NCI-H460 (cell line): ENCODE measurements around the gene ETV7. TPM values are rescaled to one million over a fixed set of nuclear protein-coding genes. Genes with fewer than 3 reads are reported as not detected.
"Not testable (repeated sequence)": the region's sequence is repeated elsewhere in the genome, so short reads cannot be mapped to it uniquely, and the experiment has no call there.

ENCODE experiments used
- DNase-seq: peaks from one replicate; pipeline ENCODE4 v3.0.0-alpha.2; 2016; ENCODE audit warnings: low read depth; ENCODE audit errors: extremely low read depth
- polyA plus RNA-seq: library from polyadenylated mRNA; depleted of rRNA; stranded (reverse); fragments of >200 nt; gene quantifications from 2 replicates; pipeline ENCODE4 v1.2.3, GENCODE V29; 2014; cell fraction: nucleus; rRNA removed
- total RNA-seq: library from RNA; depleted of rRNA; stranded (reverse); fragments of >200 nt; shearing (Covaris generic); gene quantifications from 2 replicates; pipeline ENCODE4 v1.2.3, GENCODE V29; 2014; rRNA removed

Gene ETV7
- total RNA-seq = 0.52 and 0.63 TPM in 2 replicates
- 0.16 TPM in 1 of 2 replicates, not detected in the other for polyA plus RNA-seq

DNA sequence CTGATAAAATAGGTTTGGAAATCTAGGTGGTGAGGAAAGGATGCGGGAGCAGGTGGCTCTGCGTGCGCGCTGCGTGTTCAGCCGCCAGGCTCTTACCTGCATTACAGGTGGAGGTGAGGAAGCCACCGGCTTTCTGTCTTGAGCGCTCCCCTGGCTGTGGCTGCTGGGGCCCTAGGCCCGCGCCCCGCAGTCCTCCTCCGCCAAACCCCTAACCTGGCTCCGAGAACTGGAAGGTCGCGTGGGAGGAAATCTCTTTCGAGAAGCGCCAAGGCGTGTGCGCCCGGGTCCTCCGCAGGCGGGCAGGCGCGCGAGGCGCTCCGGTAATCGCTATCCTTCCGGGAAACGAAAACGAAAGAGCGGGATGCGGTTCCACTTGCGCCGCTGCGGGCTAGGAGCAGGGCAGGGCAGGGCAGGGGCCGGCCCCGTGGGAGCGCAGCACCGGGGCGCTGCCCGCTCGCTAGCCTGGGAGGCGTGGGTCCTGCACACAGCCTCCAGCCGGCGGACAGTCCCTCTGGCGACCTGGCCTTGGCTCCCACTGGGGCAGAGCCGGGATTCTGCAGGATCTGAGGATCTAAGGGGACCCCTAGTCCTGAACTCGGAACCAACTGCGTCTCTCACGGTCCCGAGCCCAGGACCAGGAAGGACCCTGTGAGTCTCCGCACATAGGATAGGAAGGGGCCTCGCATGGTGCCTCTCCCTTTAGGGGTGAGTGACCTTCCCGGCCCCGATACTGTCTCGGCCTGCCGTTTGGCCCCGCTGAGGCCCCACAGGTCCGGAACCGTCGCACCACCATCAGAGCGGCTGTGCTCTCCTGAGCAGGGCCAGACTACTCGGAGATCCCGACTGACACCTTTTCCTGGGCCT, at the start of gene ETV7:
Gene ETV7, minus strand, starts transcription at position 230 of the 864 bp plus-strand sequence. Its CDS starts 128 bp downstream, at position 102.
- DNase-seq = peak; percentile 5

DNA sequence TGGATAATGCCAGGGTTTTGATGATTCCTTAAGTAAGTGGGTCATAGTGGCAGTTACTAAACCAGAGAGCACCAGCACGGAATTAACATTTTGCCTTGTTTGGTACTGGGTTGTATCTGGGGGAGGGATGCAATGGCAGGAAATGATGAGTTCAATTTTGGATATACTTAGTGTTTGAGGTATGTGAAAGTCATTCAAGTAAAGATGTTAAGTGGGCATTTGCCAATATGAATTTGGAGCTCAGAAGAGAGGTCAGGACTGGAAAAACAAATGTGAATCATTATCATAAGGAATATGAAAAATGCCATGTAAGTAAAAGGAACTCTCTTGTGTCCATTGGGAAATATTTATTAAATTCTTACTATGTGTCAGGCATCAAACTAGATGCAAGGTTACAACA, 49.0 kb upstream of the ETV7 start:
- no peak for DNase-seq

DNA sequence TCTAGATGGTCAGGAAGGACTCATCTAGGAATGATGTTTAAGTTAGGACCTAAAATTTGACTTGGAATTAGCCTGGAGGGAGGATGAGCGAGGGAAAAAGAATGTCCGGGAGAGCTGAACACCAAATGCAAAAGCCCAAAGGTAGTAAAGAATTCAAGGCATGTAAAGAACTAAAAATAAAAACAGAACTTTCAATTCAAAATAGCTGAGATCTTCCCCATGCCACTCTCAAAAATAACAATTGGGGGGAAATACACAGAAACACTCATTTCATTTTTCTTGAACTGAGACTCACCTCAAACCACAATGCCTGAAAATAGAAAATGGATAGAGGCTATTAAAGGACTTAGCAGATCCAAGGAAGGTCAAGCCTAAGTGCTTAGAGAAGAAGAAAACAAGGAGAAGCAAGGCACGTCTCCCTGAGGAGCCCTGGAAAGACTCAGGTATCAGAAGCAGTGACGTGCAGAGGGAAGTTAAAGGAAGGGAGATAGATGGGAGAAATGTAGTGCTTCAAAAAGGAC, 44.7 kb upstream of the ETV7 start:
- DNase-seq = no peak

DNA sequence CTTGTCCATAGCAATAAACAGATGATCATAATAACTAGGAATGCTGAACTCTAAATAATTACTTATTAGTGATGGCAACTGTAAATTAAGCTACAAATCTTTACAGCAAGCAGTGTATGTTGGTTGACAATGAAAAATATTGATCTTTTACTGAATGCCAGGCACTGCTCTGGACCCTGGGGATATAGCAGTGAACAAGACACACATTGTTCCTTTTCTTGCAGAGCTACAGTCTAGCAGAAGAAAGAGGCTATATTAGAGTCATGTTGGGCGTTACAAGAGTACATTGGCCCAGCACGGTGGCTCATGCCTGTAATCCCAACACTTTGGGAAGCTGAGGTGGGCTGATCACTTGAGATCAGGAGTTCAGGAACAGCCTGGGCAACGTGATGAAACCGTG, 43.7 kb upstream of the ETV7 start:
- DNase-seq = no peak

DNA sequence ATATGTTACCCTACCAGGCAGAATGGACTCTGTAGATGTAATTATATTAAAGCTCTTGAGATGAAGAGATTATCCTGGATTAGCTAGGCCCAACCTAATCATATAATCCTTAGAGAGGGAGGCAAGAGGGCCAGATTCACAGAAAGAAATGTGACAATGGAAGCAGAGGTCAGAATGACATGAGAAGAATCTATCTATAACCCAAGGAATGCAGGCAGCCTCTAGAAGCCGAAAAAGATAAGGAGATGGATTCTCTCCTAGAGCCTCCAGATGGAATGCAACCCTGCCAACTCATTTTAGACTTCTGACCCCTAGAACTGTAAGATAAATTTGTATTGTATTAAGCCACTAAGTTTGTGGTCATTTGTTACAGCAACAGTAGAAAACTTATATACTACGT, 42.9 kb upstream of the ETV7 start:
- no peak for DNase-seq

DNA sequence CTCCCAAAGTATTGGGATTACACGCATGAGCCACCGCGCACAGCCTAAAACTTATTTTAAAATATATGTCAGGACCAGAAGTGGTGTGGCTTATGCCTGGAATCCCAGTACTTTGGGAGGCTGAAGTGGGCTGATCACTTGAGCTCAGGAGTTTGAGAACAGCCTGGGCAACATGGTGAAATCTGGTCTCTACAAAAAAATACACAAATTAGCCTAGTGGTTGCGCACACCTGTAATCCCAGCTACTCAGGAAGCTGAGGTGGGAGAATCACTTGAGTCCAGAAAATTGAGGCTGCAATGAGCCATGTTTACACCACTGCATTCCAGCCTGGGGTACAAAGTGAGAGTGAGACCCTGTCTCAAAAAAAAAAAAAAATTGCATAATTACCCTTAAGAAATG, 41.4 kb upstream of the ETV7 start:
- DNase-seq = no peak

DNA sequence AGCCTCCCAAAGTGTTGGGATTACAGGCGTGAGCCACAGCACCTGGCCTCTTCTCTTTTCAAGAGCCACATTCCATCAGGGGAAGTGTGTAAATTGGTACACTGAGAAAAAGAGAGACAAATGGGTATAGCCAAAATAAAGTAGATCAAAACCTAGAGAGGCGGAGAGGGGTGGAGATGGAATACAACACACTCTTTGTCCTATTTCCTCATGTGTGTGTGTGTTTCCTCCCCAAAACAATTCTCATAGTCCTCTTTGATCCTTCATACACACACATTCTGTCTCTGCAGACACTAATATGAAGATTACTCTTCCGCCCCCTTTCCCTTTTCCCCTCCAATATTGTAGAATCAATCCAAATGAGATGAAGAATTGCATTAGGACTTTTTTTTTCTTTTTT, 39.2 kb upstream of the ETV7 start:
- DNase-seq = no peak

DNA sequence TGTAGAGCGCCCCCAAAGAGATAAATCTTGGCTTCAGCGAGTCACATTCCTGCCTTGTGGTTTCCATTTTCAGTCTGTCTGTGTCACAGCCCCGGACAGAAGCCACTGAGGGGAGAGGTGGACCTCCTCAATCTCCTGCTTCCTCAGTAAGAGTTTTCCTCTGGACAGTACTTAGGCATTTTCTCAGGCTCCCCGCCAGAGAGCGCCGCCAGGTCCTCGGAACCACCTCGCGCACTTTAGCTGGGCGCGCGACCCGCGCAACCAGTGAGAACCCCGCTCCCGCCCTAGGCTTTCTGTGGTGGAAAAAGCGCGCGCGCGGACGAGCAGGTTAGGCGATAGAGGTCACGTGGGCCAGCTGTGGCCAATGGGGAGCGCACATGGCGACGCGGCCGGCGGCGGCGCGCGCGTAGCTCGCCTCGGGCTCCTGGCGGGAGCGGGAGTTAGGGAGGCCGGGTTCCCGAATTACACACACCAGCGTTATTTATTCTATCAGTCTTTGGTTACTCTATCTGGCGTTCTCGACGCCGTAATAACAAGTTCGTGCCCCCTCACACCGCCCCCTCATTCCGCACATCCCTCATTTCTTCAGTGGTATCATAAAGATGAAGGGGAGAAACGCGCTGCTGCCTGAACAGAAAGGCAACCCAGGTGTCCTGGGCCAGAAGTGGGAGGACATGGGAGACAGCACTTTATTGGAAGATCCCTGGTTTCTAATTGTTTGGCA, 35.8 kb upstream of the ETV7 start:
- peak; percentile 96 for DNase-seq

DNA sequence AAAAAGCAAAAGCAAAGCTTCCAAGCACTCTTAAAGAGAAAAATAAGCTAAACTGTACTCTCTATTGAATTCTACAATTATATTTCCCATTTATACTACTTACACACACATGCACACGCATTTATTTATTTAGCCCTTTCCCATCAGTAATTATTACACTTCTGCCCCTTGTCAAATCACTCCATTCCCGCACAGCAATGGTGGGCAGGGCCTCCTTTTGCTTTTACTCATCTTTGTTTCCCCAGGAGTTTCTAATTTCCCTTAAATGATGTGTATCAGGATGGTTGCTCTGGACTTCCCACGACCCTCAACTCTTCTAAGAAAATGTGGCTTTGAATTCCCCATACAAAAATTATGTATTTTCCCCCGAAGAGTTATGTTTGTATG, 35.2 kb upstream of the ETV7 start:
- DNase-seq = no peak

DNA sequence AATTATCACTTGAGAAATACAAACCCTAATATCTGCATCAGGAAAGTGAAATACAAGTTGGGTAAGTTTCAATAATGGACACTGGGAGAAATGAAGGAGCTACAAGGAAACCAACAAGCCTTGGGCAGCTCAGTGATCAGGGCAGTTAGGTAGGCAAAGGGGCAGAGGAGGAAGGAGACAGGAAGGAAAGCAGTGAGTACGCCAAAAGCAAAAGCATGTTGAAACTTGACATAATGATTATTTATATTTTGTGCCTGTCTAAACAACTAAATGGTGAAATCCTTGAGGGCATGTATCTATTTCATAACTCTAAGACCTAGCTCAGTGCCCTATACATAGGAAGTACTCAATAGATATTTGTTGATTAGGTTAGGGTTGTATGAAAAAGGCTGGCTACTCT, 31.8 kb upstream of the ETV7 start:
- DNase-seq = no peak

DNA sequence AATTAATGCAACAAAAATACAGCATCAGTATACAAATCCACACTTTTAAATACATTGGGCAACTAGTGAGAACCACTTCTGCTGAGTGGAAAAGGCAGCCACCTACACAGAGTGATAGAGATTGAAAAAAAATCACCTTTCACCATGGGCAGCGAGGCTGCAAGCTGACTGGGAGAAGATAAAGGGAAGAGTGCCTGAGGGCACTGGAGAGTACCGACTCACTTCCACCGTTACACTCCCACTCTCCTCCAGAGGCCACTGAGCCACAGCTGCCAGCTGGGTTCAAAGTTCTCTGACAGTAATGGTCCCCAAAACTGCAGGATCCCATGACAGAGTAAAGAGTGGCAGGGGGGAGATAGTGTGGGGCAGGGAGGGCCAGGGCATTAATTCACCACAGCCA, 31.1 kb upstream of the ETV7 start:
- no peak for DNase-seq

DNA sequence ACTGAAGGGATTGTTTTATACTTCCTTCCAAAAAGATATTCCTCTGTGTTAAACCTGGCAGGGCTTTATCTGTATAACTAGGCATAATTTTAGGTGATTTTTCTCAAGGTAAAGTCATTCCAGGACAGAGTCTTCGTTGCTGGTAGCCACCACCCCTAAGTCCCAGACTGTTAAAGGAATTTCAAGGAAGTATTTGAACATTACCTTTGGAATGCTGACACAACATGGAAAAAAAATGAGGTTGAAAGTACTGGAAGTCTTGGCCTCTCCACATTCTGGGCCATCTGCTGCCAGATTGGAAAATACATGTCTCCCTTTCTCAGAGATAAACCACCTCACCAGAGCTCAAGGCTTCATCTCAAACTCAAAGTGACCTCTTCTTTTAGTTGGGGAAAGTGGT, 27.0 kb upstream of the ETV7 start:
- DNase-seq = no peak

DNA sequence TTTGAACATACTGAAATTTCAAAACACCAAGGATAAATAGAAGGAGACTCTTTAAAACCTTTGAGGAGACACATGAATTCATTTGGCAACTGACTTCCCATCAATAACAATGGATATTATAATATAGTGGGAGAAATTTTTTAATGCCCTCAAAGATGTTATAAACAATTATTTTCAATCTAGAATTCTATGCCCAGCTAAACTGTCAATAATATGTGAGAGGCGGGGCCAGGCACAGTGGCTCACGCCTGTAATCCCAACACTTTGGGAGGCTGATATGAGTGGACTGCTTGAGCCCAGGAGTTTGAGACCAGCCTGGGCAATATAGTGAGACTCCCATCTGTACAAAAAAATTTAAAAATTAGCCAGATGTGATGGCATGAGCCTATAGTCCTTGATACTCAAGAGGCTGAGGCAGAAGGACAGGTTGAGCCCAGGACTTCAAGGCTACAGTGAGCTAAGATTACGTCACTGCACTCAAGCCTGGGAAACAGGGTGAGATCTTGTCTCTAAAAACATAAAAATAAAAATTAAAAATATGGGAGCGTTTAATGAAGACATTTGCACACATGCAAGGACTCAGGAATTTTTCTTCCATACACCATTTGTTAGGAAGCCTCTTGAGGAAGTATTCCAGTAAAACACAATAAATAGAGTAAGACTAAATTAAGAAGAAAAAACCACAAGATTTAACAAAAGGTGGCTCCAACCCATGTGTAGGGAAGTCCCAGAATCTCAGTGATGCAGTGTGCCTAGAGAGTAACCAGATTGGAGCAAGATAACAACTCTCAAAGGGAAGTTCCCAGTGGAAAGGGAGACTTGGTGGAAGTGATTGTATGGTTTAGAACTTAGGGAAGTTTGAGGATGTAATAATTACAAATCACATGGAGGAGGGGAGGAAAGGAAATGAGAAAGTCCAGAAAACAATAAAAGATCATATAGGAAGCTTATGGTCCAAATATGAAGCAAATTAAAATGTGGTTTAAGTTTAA, 26.3 kb upstream of the ETV7 start:
- no peak for DNase-seq

DNA sequence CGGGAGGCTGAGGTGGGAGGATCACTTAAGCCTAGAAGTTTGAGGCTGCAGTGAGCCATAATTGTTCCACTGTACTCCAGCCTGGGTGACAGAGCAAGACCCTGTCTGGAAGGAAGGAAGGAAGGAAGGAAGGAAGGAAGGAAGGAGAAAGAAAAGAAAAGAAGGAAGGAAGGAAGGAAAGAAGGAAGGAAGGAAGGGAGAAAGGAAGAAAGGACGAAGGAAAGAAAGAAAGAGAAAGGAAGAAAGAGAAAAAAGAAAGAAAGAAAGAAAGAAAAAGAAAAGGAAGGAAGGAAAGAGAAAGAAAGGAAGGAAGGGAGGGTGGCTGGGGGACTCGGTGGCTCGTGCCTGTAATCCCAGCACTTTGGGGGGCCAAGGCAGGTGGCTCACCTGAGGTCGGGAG, 22.2 kb upstream of the ETV7 start:
- not testable (repeated sequence) for DNase-seq

DNA sequence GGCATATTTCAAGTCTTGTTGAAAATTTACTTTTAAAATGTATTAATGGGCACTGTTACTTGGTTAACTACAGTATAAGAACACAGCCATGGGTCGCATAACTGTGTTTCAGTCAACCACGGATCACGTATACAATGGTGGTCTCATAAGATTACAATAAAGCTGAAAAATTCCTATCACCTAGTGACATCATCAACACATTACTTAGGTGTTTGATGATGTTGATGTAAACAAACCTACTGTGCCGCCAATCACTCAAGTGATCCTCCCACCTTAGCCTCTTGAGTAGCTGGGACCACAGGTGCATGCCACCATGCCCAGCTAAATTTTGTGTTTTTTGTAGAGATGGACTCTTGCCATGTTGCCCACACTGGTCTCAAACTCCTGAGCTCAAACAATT, 16.7 kb upstream of the ETV7 start:
- DNase-seq = no peak

DNA sequence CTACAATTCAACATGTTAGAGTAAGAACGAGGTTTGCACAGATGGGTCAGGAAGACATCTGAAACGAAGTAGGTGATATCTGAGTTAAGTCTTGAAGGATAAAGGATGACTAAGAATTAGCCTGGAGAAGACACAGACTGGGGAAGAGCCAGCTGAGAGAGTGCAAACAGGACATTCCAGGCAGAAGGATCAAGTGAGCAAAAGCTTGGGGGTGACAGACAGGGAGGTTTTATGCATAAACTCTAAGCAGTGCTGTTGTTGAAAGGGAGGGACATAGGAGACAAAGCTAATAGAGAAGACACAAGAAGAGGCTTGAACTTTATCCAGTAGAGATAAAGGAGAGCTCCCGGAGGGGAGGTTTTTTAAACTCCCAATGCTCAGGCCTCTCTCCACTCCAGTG, 15.0 kb upstream of the ETV7 start:
- DNase-seq = no peak

DNA sequence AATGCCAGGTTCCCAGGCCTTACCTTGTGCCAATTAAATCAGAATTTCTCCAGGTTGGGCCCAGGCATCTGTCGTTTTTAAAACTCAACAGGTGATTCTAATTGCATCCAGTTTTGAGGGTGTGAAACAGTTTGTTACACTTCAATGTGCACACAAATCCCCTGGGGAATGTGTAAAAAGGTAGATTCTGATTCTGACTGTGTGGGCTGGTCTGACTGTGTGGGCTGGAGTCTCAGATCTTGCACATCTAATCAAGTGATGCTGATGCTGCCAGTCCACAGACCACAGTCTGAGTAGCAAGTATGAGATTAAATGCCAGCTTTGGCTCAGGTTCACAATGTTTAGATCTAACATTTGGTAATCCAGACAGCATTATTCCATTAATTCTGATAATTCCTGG, 12.5 kb upstream of the ETV7 start:
- DNase-seq = no peak

DNA sequence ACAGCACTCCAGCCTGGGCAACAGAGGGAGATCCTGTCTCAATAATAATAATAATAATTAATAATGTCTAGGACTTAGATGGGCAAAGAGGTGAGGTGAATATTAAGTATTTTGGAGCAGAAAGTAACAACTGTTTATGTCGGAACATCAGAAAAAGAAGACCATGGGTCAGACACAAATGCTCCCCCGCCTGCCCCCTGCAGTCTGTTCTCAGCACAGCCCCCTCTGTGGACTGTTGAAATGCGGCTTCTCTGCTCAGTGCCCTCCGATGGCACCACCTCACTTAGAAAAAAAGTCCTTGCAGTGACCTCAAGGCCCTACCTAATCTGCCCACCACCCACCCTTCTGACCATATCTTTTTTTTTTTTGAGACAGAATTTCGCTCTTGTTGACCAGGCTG, 5.2 kb upstream of the ETV7 start:
- no peak for DNase-seq

DNA sequence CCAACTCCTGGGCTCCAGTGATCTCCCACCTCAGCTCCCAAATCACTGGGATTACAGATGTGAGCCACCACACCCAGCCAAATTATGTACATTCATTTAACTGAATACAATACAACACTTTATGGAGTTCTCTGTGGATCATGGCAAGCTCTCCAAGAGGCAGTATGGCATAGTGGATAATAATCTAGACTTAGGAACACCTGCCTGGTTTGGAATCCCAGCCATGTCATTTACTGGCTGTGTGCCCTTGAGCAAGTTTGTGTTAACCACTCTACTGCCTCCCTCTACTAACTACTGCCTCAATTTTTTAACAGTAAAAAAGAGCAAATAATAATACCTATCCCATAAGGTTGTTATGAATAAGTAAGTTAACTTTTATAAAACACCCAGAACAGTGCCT, 1.9 kb upstream of the ETV7 start:
- DNase-seq = no peak
